Activated B cell treated with CpG ODN at 0.5 μM for 24 hours (primary cell): Measurements from ENCODE around the gene HOXC12. TPM values are rescaled to one million over a fixed set of nuclear protein-coding genes. Genes with fewer than 3 reads are reported as not detected.

ENCODE experiments used
- ATAC-seq: fragments of 200-7000 bp; cut with Tn5 transposase; one replicate; pipeline ENCODE4 v1.10.0; 2021; ENCODE audit warnings: low read depth, mild to moderate bottlenecking, moderate library complexity
- CTCF ChIA-PET: fragments of 350-600 bp; sonication (Branson Sonifier 250); formaldehyde crosslinking; loops from one replicate; lab custom pipeline; 2021; ENCODE audit warnings: antibody characterized with exemption; lab: Charles Lee
- POLR2A ChIA-PET: fragments of 350-600 bp; sonication (Branson Sonifier 250); formaldehyde crosslinking; loops from one replicate; lab custom pipeline; 2021; ENCODE audit warnings: antibody characterized with exemption; lab: Charles Lee
- DNase-seq: peaks from one replicate; pipeline ENCODE4 v3.0.0; 2022
- H3K27ac Mint-ChIP-seq: one replicate; pipeline ENCODE4 v1.8.0; 2020; ENCODE audit warnings: mixed read lengths
- H3K27me3 Mint-ChIP-seq: one replicate; pipeline ENCODE4 v1.8.0; 2021; ENCODE audit warnings: mixed read lengths
- H3K36me3 Mint-ChIP-seq: one replicate; pipeline ENCODE4 v1.8.0; 2021; ENCODE audit warnings: low read depth, mixed read lengths
- H3K4me1 Mint-ChIP-seq: one replicate; pipeline ENCODE4 v1.8.0; 2021; ENCODE audit warnings: mixed read lengths
- H3K4me3 Mint-ChIP-seq: one replicate; pipeline ENCODE4 v1.8.0; 2020; ENCODE audit warnings: mild to moderate bottlenecking, mixed read lengths
- H3K9me3 Mint-ChIP-seq: one replicate; pipeline ENCODE4 v1.8.0; 2020; ENCODE audit warnings: mixed read lengths
- intact Hi-C: fragments of 100-400 bp; cut with micrococcal nuclease; formaldehyde crosslinking; loops from one replicate; pipeline ENCODE4 v1.15.1; 2024
- total RNA-seq: library from RNA; stranded (reverse); gene quantifications from 2 replicates; pipeline ENCODE4 v1.2.3, GENCODE V29; 2022
- TF ChIP-seq, protein P1 (sequence below): fragments of 200-600 bp; IDR thresholded peaks from one replicate; pipeline ENCODE4 v1.8.0; 2022; ENCODE audit warnings: antibody characterized with exemption, mild to moderate bottlenecking

HOXC12 gene, protein sequence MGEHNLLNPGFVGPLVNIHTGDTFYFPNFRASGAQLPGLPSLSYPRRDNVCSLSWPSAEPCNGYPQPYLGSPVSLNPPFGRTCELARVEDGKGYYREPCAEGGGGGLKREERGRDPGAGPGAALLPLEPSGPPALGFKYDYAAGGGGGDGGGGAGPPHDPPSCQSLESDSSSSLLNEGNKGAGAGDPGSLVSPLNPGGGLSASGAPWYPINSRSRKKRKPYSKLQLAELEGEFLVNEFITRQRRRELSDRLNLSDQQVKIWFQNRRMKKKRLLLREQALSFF
- total RNA-seq, result not detected in 2 replicates

DNA sequence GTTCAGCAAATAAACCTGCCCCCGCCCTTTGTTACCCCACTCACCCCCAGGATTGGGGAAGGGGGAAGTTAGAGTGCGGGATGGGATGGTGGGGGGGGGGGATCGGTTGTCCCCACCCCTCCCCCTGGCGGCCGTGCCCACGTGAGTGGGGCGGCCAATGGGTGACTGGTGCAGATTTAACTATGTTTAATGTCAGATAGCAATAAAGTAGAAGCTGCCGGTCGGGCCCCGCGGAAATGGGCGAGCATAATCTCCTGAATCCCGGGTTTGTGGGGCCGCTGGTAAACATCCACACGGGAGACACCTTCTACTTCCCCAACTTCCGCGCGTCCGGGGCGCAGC, at the start of gene HOXC12:
HOXC12 (plus strand) TSS at position 210 of the 342 bp plus-strand sequence; CDS start at position 237, 27 bp downstream.
- H3K27me3 Mint-ChIP-seq, result peaks cover 72% of the 10 kb centered on the region
- TF ChIP-seq, protein P1, sequence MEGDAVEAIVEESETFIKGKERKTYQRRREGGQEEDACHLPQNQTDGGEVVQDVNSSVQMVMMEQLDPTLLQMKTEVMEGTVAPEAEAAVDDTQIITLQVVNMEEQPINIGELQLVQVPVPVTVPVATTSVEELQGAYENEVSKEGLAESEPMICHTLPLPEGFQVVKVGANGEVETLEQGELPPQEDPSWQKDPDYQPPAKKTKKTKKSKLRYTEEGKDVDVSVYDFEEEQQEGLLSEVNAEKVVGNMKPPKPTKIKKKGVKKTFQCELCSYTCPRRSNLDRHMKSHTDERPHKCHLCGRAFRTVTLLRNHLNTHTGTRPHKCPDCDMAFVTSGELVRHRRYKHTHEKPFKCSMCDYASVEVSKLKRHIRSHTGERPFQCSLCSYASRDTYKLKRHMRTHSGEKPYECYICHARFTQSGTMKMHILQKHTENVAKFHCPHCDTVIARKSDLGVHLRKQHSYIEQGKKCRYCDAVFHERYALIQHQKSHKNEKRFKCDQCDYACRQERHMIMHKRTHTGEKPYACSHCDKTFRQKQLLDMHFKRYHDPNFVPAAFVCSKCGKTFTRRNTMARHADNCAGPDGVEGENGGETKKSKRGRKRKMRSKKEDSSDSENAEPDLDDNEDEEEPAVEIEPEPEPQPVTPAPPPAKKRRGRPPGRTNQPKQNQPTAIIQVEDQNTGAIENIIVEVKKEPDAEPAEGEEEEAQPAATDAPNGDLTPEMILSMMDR, result no peak
- no peak within 1 kb of the TSS for H3K27ac Mint-ChIP-seq
- H3K9me3 Mint-ChIP-seq, result peaks cover 1% of the 10 kb centered on the region
- DNase-seq (no peak), ATAC-seq (no peak)
- POLR2A ChIA-PET, result no interaction called here
- intact Hi-C loops, result loop anchor here (5.0 kb wide), 2 partner anchors 43 to 98 kb away; partner anchors contain the start of gene HOXC4
- CTCF ChIA-PET, result interaction anchor here (0.7 to 1.0 kb wide), 2 partner anchors 76 to 78 kb away, joined by 3 to 4 read pairs; no protein-coding TSS in a partner anchor
- peaks cover 13% of the 10 kb centered on the region for H3K4me1 Mint-ChIP-seq
- H3K4me3 Mint-ChIP-seq, result no peak within 1 kb of the TSS
- H3K36me3 Mint-ChIP-seq, result no peaks in the 10 kb centered on the region

DNA sequence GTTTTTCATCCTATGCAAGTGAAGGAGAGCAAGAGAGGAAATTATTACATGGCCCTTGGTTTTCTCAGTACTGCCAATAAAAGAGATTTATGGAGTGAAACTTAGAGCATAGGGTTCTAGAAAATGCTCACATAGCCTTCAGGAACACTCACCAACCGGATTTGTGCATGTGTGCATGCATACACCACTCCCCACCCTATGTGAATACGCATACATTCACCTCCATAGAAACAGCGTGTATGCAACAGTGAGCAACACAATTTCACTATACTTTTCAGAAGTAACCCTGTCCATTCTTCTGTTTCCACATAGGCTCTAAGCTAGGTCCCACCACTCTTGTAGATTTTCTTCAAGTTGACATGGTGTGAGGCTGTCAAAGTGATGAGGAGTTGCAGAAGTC, 47.6 kb upstream of the HOXC12 start:
- CTCF ChIA-PET, result no interaction called here
- no peak overlapping the region for H3K27ac Mint-ChIP-seq
- DNase-seq, result no peak
- POLR2A ChIA-PET, result no interaction called here
- TF ChIP-seq, protein P1, result no peak
- peaks cover 11% of the 10 kb centered on the region for H3K27me3 Mint-ChIP-seq
- H3K9me3 Mint-ChIP-seq, result no peaks in the 10 kb centered on the region
- H3K4me3 Mint-ChIP-seq, result no peak overlapping the region
- intact Hi-C loops, result no loop called here
- no peaks in the 10 kb centered on the region for H3K36me3 Mint-ChIP-seq
- no peaks in the 10 kb centered on the region for H3K4me1 Mint-ChIP-seq
- no peak for ATAC-seq

DNA sequence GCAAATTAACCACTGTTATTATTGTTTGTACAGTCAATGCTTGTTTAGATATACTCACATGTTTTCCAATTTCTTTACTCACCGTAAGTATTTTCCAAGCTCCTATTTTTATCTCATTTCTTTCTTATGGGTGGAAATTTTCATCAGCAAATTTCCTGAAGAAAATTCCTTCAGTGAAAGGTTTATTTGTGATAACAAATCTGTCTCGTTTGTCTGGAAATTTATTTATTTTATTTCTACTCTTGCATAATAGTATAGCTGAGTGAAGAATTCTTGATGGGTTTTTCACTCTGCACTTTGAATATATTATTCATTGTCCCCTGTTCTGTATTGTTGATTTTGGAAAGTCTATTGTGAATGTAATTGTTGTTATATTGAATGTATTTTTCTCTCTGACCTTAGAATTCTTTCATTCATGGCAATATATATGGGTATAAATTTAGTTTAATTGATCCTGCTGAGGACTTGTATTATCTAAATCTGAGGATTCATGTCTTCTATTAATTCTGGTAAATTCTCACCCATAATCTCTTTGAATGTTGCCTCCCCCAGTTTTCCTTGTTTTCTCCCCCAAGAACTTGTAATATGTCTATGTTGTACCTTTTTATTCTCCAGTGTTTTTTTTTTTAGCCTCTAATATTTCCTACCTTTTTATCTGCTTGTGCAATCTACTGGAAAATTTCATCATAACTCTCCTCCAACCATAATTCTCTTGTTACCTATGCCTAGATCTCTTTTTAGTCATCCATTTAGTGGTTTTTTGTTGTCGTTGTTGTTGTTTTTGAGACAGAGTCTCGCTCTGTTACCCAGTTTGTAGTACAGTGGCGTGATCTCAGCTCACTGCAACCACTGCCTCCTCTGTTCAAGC, 37.7 kb upstream of the HOXC12 start:
- CTCF ChIA-PET, result no interaction called here
- intact Hi-C loops, result no loop called here
- TF ChIP-seq, protein P1, result no peak
- Mint-ChIP-seq H3K27ac (no peak overlapping the region), H3K4me1 (no peaks in the 10 kb centered on the region), H3K9me3 (no peaks in the 10 kb centered on the region), H3K36me3 (no peaks in the 10 kb centered on the region), H3K27me3 (peaks cover 45% of the 10 kb centered on the region), H3K4me3 (no peak overlapping the region)
- POLR2A ChIA-PET, result no interaction called here
- no peak for ATAC-seq
- no peak for DNase-seq

DNA sequence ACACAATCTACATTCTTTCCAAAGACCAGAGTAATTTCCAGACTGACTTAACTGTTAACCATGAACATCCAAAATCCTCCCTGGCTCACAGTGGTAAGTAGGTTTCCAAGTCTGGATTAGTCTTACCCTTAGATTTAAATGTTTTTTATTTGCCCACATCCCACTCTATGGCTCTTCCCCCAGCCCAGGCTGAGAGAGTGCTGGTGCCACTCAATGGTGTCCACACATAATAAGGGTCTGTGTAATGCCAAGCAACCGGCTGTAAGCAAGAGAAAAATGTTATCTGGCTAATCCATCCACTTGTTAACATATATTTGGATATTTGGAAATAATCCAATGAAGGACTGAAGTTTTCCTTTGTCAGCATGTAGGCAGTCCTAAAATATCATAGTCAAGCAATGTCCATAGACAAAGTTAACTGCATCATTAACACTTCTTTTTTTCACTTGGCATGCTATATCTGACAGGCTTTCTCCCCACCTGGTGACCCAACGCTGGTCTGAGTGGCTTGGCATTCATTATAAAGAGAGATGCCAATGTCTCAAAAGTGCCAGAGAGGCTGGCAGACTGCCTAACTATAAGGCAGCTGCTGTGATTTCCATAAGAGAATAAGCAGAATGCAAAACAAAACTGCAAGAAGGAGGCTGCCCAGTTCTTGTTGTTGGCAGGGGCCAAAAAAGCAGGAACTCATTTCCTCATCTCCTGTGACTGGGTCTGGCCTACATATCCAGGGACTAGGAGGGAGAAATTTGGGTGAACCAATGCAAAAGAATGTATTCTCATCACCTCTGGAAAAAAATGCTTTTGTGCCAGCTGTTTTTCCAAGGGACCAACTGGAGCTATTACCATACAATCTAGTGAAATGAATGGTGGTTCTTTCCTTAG, 29.9 kb upstream of the HOXC12 start:
- CTCF ChIA-PET, result no interaction called here
- POLR2A ChIA-PET, result no interaction called here
- intact Hi-C loops, result no loop called here

More for the DNA sequence above, 29.9 kb upstream of the HOXC12 start:
- Mint-ChIP-seq H3K27ac (no peak overlapping the region), H3K36me3 (no peaks in the 10 kb centered on the region), H3K9me3 (no peaks in the 10 kb centered on the region), H3K4me3 (no peak overlapping the region), H3K4me1 (peaks cover 7% of the 10 kb centered on the region), H3K27me3 (peaks cover 77% of the 10 kb centered on the region)
- TF ChIP-seq, protein P1, result no peak
- DNase-seq (no peak), ATAC-seq (no peak)
